Iris pigment epithelial cell (primary cell): ENCODE results near the gene KRTAP27-1.

Experiments used
- DNase-seq: peaks from one replicate; pipeline ENCODE4 v3.0.0-alpha.2; 2011; ENCODE audit warnings: low read depth

KRTAP27-1 gene, protein sequence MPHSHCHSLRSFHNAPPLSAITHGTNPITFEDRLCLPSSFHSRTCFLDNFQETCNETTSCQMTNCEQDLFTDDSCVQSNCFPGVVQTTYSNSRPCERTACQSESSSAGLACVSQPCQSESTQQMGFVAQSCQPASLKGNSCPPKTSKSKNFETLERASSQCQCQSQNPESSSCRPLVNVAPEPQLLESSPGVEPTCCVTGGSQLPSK

DNA sequence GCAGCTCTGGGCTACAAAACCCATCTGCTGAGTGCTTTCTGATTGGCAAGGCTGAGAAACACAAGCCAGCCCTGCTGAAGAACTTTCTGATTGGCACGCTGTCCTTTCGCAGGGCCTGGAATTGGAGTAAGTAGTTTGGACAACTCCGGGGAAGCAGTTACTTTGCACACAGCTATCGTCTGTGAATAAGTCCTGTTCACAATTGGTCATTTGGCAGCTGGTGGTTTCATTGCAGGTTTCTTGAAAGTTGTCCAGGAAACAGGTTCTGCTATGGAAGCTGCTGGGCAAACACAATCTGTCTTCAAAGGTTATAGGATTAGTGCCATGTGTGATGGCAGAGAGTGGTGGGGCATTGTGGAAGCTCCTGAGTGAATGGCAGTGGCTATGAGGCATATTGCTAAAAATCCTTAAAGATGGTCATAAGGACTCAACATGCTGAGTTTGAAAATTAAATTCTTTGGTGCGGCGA lies at the start of gene KRTAP27-1:
KRTAP27-1 (minus strand) TSS at position 419 of the 469 bp plus-strand sequence; CDS start at position 393, 26 bp downstream.
- DNase-seq, result no peak

DNA sequence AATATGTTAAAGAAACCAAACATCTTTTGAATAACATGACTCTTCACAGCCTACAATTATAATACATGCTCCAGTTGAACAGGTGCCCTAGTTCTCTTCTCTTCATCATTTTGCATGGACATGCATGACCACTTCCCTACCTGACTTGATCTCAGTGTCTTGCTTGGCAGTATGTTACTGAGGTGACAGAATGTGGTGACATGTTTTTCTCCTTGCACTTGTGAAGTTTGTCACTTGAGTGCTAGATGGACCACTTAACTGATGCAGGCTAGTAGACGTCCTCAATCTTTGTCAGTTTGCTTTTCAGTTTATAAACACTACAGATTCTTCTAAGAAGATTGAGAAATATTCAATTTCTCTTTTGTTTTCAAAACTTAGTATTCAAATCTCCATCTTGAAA lies 44.7 kb upstream of the KRTAP27-1 start:
- no peak for DNase-seq

DNA sequence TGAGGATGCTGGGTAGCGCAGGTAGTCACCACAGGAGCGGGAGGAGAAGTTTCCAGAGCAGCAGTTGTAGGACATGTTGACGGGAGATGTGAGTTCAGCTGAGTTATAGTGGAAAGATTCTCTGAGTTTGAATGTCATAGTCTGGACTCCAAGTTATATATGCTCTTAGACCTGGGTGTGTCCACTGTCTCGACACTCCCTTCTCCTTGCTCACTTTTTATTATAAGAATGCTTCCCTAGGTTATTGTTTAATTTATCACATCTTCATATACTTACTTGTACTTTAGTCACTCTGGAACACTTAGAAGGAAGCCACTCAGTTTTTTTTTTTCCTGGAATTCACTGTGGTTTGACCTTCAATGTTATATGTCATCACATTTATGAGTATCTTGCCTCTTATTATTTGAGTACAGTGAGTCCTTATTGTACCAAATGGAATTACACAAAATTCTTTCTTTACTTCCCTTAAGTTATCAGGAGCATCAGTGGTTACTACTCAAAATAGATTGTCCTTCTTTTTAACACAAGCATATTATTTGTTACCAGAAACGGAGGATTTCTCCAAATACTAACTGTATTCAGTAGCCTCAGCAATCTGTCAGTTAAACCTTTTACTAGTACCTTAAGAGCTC lies 34.8 kb upstream of the KRTAP27-1 start, which contains the start of gene KRTAP13-2:
KRTAP13-2 (minus strand) TSS at position 133 of the 632 bp plus-strand sequence; CDS start at position 75, 58 bp downstream.
- no peak for DNase-seq

DNA sequence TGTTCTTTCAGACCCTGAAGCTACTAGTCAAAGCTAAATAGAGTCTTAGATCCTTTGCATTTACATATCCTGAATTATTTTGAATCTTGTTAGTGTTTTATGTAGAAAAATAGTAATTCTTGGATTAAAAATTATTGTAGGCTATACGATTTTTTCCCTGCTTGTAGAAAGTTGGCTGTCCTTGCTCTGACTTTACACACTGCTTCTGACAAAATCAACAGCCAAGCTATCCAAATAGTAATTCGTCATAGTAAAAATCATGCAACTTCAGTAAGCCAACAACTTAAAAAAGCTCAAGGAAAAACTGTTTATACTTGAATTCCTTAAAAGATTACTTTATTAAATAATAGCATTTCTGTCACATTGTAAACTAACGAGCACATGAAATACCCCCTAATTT lies 18.4 kb upstream of the KRTAP27-1 start:
- DNase-seq, result no peak

DNA sequence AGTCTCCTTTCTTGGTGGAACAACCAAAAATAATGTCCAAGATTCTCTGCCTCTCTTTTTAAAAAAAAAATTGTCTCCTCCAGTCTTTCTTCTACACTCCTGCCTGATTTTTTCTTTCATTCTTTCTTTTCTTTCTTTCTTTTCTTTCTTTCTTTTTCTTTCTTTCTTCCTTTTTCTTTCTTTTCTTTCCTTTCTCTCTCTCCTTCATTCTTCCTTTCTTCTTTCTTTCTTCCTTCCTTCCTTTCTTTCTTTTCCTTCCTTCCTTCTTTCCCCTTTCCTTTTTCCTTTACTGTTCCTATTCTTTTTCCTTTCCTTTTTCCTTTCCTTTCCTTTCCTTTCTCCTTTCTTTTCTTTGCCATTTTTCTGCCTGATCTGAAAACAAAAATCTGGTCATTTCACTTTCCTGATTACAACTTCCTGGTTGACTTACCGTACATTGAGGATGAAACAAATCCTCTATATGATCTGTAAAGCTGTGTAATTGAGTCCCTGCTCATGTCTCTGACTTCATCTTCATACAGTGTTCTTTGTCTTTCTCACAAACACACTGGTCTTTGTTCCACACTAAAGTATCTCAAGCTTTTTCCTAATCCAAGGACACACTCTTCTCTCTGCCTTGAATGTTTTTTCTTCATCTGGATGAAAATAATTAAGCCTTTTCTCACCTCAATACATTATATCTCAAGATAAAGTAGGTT lies 17.0 kb upstream of the KRTAP27-1 start:
- DNase-seq, result no peak

DNA sequence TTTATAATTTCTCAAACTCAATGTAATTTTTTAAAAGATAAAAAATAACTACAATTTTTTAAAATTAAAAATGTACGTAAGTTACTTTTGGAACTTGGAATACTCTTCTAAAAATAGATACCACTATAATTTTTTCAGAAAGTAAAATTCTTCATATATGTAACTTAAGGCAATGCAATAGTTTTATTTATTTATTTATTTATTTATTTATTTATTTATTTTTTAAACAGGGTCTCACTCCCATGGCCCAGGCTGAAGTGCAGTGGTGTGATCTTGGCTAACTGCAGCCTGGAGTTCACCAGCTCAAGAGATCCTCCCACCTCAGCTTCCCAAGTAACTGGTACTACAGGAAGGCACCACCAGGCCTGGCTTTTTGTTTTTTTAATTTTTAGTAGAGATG lies 14.0 kb upstream of the KRTAP27-1 start:
- no peak for DNase-seq

DNA sequence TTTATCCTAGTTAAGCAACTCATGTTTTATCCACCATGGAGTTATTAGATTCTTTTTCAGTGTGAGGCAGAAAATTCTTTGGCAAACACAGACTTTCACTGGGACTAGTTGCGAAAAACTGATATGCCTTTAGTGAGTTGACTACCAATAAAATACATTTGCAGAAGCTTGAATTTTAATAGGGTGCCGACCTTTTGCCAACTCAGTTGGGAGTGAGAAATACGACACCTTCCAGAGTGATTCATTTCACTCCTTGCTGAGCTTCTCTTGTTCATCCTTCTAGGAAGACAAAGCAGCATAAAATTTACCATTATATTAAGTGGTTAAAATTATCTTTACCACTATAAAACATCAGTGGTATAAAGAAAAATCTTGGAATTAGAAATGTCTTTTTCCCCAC lies 12.1 kb upstream of the KRTAP27-1 start:
- DNase-seq, result peak; percentile 5

DNA sequence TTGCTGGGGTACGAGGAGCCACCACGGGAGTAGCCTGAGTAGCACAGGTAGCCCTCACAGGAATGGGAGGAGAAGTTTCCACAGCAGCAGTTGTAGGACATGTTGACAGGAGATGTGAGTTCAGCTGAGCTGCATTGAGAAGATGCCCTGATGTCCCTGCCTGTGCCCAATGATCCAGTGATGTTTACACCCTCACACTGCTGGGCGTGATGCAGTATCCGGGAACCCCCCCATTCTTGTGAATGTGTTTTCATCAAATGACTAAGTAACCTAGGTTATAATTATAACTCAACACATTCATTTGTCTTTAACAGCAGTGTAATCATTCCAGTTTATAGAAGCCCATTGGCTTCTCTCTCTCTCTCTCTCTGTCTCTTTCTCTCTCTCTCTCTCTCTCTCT lies 11.0 kb upstream of the KRTAP27-1 start, which contains the start of gene KRTAP23-1:
KRTAP23-1 (minus strand) TSS at position 101 of the 400 bp plus-strand sequence; CDS start at position 101, 0 bp downstream.
- DNase-seq, result no peak

DNA sequence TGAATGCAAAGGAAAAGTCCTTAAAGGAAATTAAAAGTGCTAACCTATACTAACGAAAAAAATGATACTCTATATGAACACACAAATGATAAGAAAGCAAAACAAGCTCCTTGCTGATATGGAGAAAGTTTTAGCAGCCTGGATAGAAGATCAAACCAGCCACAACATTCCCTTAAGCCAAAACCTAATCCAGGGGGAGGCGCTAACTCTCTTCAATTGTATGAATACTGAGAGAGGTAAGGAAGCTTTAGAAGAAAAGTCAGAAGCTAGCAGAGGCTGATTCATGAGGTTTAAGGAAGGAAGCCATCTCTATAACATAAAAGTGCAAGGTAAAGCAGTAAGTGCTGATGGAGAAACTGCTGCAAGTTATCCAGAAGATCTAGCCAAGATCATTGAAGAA lies 7.5 kb upstream of the KRTAP27-1 start:
- DNase-seq, result no peak

DNA sequence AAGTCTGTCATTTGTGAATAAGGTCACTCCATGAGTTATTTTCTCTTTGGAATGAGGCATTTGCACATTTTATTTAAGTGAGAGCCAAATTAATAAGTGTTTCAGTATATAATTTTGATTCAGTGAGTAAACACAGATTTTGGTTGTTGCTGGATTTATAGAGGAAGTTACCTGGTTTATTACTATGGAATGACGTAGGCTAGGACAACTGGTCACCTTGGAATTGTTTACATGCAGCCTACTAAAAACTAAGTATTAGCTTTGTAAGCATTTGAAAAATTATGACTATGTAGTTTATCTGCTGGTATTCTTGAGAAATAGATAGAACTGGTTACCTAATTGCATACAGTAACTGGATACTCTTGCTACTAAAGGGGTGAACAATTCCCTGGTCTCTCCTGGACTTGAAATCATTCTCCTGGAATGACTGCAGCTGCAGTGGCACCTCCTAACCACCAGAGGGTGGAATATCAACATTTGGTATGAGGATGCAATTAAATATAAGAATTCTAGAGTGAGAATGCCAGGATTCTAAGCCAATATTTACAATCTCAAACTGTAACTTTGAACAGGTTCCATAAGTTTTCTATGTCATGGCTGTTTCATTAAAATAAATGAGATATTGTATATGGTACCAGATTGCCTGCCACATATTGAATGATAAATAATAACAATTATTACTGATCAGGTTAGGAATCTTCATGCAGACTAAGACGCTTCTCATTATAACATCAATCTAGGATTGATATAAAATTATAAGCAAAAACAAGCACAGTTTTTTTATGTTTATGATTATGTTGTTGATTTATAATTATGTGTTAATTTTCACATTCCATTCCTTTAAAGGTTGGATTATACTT lies 3.5 kb upstream of the KRTAP27-1 start:
- peak; percentile 55 for DNase-seq

DNA sequence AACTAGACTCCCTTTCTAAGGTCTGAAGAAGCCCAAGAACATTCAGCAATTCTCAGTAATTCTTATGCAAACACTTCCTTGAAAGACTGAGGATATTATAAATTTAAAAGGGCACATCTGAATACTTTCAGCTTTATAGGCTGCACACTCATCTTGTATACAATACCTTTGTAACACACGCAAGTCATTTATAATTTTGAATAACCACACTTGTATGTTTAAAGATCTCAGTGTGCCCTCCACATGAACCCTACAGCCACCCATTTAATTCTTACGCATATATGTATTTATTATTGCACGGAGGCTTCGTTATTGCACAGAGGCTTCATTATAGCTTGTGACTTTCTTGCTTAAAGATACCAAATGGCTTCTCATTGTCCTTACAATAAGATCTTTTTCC lies 1.2 kb upstream of the KRTAP27-1 start:
- DNase-seq, result no peak

DNA sequence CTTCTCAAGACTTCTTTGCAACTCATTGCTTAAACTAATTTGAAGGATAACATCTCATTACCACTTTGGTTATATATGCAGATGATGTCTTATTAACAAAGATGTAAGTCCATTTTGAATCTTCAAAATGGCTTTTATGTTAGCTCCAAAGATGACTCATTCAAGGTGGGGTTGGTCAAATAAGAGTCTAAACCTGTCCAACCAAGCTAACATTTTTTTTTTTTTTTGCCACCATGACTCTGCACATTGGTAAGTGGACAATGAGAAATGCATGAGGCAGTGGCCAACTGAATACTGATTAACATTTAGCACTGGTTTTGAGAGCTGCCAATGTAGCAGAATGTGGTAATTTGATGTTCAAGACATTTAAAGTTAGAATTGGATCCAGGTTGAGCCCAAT lies 278 bp upstream of the KRTAP27-1 start:
- no peak for DNase-seq

DNA sequence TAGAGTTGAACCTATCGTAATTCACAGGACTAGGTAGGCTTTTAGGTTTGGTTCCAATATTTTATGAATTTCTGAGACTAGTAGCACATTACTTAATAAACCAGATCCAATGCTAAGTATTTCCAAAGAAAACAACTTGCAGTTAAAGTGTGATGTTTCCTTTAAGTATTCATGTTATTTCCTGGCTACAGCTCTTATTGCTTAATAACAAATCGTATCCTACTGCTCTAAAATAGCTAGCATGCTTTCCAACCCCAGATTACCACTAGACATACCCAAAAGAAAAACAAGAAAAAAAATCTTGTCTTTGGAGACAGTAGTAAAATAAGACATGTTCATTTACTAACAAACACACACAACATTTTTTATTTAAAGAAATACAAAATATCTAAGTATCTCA lies 898 bp downstream of the KRTAP27-1 start:
- peak; percentile 67 for DNase-seq

DNA sequence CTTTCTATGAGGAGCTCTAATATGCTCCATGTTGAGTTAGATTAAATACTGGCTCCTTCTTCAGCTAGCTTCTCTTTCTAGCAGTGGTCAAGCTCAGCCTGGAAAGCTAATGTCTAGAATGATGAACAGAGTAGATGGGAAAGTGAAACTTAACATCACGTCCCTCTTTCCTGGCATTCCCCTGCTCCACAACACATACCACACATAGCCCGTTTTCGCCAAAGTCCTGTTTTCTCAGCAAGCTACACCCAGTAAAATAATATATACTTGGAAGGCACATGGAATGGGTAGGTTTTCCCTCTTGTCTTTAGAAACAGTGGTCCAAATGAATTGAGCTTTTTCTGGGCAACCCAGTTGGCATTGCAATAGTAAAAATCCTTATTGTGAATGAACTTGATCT lies 3.8 kb downstream of the KRTAP27-1 start:
- no peak for DNase-seq

DNA sequence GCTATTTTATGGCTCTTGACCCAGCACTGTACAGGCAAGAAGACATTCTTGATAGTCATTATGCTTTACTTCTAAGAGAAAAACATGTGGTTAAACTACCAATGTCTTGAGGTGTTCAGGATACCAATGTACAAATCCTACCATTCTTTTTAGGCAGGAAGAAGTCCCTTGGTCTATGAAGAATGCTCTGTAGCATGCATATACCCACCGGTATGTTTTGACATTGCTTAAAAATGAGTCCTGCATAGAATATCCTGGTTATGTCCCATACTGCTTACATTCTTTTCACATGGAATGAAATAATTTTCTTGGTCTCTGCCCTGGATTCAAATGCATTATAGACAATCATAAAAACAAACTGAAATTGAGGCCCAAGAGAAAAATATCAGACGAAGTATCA lies 4.8 kb downstream of the KRTAP27-1 start:
- DNase-seq, result no peak

DNA sequence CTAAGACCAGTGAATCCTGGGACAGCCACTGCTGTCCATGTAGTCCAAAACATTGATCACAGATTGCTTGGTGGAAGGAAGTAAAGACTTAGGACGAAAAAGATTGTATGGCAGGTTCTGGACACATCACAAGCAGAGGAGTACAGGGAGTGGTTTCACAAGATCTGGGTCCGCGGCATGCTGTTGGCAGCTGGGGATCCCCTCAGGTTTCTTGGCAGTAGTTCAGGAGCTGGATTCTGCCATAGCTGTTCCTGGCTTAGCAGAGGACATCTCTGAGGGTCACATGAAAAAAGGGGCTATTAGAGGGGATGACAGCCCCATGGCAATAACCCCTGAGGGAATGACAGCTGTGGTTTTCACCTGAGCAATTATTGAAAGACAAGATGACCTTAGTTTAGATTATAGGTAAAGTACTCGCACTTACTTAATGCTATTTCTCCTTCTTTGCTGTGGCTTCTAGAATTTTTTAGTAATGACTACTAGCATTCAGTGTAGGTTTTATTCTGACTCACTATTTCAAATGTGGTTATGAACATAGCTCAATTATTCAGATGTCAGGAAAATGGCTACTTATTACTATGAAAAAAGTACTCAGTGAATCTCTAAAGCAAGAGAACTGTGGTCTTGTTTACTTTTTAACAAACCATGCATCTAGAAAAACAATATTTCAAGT lies 8.2 kb downstream of the KRTAP27-1 start:
- peak; percentile 23 for DNase-seq

DNA sequence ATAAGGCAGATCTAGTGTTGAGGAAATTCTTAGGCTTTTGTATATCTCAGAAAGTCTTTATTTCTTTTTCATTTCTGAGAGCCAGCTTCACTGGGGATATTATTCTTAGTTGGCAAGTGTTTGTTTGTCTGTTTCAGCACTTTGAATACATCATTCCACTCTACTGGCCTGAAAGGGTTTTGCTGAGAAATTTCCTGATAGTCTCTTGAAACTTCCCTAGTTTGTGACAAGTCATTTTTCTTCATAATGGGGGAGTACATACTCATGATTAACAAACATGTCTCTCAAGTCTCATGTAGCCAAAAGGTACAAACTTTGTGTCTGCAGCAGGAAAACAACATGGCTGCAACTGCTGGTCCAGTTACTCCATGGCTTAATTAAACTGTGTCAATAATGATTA lies 11.1 kb downstream of the KRTAP27-1 start:
- no peak for DNase-seq

DNA sequence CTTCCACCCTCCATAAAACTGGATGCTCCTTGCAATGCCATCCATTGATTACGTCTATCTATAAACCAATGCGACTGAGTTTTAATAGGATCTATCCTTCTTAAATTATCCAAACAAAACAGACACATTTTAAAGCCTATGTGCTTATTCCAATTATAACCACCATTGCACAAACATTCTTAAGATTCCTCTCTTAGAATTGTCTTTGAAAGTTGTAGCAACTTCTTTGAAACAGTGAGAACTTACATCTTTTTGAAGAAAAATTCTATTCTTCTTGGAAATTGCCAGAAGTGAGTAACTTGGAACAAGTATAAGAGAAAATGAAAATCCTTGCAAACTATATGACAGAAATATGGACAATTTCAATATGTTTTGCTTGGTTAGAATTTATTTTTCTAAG lies 17.3 kb downstream of the KRTAP27-1 start, which contains the start of gene KRTAP26-1:
KRTAP26-1 (minus strand) TSS at position 101 of the 400 bp plus-strand sequence. CDS start 280 bp downstream, outside the sequence.
- DNase-seq, result no peak

DNA sequence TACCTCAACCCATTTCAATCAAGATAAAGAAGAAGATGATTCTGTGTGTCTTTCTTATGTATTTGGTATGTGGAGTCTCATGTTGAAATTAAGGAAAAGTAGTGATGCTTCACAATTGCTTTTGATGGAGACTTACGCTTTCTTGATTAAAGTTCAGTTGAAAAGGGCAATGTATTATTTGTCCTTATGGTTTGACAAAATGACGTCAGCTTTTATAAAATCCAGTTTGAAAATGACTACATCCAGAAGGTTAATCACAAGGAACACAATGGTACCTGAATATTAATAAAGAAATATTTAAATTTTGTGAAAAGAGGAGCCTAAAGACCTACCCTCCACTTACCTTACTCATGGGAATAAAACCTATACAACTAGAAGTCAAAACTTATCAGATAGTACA lies 21.8 kb downstream of the KRTAP27-1 start:
- no peak for DNase-seq

DNA sequence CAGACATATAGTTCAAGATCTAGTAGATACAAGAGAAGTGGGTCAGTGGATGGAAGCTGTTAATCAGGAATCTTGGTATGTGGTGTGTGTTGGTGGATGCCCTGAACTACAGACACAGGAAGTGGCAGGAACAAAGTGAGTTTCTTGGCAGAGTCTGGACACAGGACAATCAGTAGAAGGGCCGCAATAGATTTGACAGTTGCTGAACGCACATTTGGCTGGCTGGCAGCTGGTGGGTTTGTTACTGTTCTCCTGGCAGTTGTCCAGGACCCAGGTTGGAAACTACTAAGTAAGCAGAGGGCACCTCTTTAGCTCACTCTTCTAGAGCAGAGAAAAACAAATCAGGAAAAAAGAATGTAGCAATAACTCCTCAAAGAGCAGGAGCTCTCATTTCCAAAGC lies 30.6 kb downstream of the KRTAP27-1 start:
- no peak for DNase-seq

DNA sequence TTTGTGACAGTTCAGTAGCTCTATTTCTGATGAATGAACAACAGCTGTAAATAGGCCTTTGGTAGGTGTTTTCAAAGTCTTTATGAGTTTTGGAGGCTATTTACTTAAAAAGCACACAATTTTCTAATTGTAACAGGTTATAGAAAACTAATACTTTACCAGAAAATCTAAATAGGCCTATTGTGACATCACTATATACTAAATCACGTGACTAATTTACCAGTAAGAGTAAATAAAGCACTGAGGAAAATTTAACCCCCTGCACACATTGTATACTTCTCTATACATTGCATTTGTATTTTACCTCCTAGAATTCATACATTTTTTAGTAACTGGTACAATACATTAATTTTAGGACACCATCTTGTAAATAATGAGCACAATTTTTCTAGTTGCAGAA lies 32.4 kb downstream of the KRTAP27-1 start:
- no peak for DNase-seq
